ENCODE measurements around the gene TCAIM.
A peak's percentile ranks its signal among the peaks of the same experiment; 100 is the strongest.

Gene TCAIM

GRCh38 chr3:44418549-44418948 lies 80.0 kb downstream of the TCAIM start:
- Mint-ChIP-seq H3K9me3 (peaks cover 10% of the 10 kb centered on the region), H3K4me3 (no peak overlapping the region), H3K27ac (no peak overlapping the region), H3K27me3 (ENCODE audit: low read depth, poor library complexity) (peaks cover 5% of the 10 kb centered on the region), H3K4me1 (no peaks in the 10 kb centered on the region), H3K36me3 (ENCODE audit: low read depth) (no peaks in the 10 kb centered on the region)
- TF ChIP-seq CTCF (IDR thresholded peaks at IDR 0.05): peak; percentile 10
- no peak for DNase-seq

DNA sequence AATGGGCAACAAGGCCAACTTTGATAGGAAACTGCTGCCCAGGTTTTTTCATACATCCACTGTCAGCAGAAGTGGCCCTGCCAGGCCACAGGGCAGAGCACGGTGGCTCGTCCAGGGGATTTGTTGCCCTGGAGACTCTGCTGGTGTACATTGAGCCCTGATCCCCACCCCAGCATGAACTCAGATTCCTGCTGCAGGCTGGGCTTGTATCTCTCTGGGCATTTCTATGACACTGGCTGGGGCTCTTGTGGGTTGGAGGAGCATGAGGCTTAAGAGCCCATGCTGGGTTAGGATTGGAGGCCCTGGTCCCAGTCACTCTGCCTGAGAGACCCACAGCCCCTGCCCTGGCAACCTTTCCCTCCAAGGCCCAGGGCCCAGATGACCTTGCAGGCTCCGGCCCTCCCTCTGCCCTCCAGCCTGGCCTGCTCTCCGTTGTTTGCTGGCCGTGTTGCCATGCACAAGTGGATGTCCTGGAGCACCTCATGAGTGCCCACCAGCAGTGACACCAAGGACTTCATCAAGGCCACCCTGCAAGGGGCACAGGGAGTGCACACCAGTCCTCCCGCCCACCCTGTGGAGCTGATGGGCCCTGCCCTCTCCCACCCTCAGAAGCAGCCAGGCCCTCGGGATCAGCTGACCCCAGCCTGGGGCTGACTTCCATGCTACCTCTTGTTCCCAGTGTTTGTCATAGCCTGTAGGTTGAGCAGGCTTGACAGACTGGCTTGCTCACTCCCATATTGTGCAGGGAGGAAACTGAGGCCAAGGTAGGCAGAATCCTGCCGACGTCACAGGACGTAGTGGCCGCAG lies 80.8 kb downstream of the TCAIM start:
- Mint-ChIP-seq H3K4me3 (no peak overlapping the region), H3K9me3 (peaks cover 10% of the 10 kb centered on the region), H3K27me3 (ENCODE audit: low read depth, poor library complexity) (peaks cover 5% of the 10 kb centered on the region), H3K27ac (no peak overlapping the region), H3K4me1 (no peaks in the 10 kb centered on the region), H3K36me3 (ENCODE audit: low read depth) (no peaks in the 10 kb centered on the region)
- no peak for TF ChIP-seq CTCF (IDR thresholded peaks at IDR 0.05)
- DNase-seq: no peak

DNA sequence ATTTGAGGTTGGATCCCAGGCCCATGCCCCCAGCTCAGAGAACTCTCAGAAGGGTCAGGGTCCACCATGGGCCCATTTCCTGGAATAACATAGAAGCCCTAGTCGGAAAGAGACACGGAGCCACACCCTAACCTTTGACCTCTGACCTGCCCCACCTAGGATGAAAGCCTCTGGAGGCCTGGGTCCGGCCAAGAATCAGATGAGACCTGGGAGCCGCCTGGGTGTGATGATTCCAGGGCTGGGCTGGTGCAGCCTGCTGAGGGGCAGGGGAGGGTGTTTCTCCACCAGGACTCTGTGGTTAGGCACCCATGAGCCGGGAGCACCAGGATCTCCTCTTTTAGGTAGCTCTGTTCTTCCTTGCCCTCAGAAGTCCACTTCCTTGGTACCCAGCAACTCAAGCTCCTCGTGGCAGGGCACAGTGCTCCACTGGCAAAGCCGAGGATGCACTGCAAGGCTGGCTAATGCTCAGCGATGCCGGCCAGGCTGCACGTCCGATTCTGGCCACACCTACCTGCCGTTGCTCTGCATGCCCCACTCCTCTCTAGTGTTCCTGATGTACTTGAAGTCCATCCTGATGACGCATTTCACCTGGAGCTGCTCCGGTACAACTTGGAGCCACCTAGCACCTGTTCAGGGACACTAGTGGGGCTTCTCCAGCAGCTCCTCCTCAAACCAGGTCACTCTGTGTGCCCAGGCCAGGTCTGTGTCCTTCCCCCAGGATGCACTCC lies 81.5 kb downstream of the TCAIM start:
- no peaks in the 10 kb centered on the region for H3K36me3 Mint-ChIP-seq (ENCODE audit: low read depth)
- H3K4me3 Mint-ChIP-seq: no peak overlapping the region
- TF ChIP-seq CTCF (IDR thresholded peaks at IDR 0.05): no peak
- H3K27ac Mint-ChIP-seq: no peak overlapping the region
- no peak for DNase-seq
- peaks cover 10% of the 10 kb centered on the region for H3K9me3 Mint-ChIP-seq
- H3K27me3 Mint-ChIP-seq (ENCODE audit: low read depth, poor library complexity): peaks cover 5% of the 10 kb centered on the region
- H3K4me1 Mint-ChIP-seq: no peaks in the 10 kb centered on the region

DNA sequence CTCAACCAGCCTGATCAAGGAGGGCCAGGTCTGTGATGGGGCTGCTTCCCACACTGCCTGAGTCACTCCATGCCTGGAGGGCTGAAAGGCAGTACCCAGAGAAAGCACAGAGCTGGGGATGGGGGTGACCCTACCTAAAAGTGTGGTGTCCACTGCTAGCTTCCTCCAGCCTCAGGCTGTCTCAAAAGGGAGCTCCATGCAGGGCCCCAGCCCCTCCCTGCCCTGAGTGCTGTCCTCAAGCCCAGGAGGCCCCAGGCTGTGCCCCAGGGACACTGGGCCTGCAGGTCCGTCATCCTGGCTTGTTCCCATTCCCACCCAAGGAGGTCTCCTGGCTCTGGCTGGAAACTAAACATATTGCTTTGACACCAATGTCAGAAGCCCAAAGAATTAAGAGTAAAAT lies 82.1 kb downstream of the TCAIM start:
- Mint-ChIP-seq H3K4me3 (no peak overlapping the region), H3K4me1 (no peaks in the 10 kb centered on the region), H3K27ac (no peak overlapping the region), H3K36me3 (ENCODE audit: low read depth) (no peaks in the 10 kb centered on the region), H3K27me3 (ENCODE audit: low read depth, poor library complexity) (peaks cover 5% of the 10 kb centered on the region), H3K9me3 (peaks cover 10% of the 10 kb centered on the region)
- no peak for TF ChIP-seq CTCF (IDR thresholded peaks at IDR 0.05)
- no peak for DNase-seq

- peak overlapping the region; percentile 33 for H3K27ac Mint-ChIP-seq
- H3K4me3 Mint-ChIP-seq: no peak overlapping the region
- H3K36me3 Mint-ChIP-seq (ENCODE audit: low read depth): no peaks in the 10 kb centered on the region
- no peaks in the 10 kb centered on the region for H3K4me1 Mint-ChIP-seq
- no peak for DNase-seq
- peaks cover 10% of the 10 kb centered on the region for H3K9me3 Mint-ChIP-seq
- H3K27me3 Mint-ChIP-seq (ENCODE audit: low read depth, poor library complexity): peaks cover 5% of the 10 kb centered on the region
- no peak for TF ChIP-seq CTCF (IDR thresholded peaks at IDR 0.05)
These were observed 82.7 kb downstream of the TCAIM start for GRCh38 chr3:44421280-44421679.
